Effector memory CD8-positive, alpha-beta T cell (primary cell): Measurements from ENCODE around the gene ZNF423.

ENCODE experiments used
- ATAC-seq: fragments of 150-1000 bp; cut with Tn5 transposase; replicated peaks from 2 replicates; pipeline ENCODE4 v1.10.0; 2021; ENCODE audit warnings: mild to moderate bottlenecking, moderate library complexity
- DNase-seq, 3 experiments: peaks; one replicate each; pipeline ENCODE4 v3.0.0; 2021
- H3K27ac Mint-ChIP-seq, 2 donors: one replicate each; pipeline ENCODE4 v1.8.0; 2022; ENCODE audit warnings: mild to moderate bottlenecking in 2 of 2, mixed read lengths in 2 of 2, moderate library complexity in 2 of 2
- H3K27me3 Mint-ChIP-seq, 2 donors: one replicate each; pipeline ENCODE4 v1.8.0; 2022; ENCODE audit warnings: mixed read lengths in 2 of 2
- H3K36me3 Mint-ChIP-seq: one replicate; pipeline ENCODE4 v1.8.0; 2022; ENCODE audit warnings: mild to moderate bottlenecking, moderate library complexity, mixed read lengths; ENCODE audit not compliant: insufficient read depth
- H3K4me1 Mint-ChIP-seq, 2 donors: one replicate each; pipeline ENCODE4 v1.8.0; 2022; ENCODE audit warnings: low read depth in 2 of 2, mixed read lengths in 2 of 2
- H3K4me3 Mint-ChIP-seq, 2 donors: one replicate each; pipeline ENCODE4 v1.8.0; 2022; ENCODE audit warnings: mild to moderate bottlenecking in 2 of 2, mixed read lengths in 2 of 2, moderate library complexity in 2 of 2
- H3K9me3 Mint-ChIP-seq, 2 donors: one replicate each; pipeline ENCODE4 v1.8.0; 2022; ENCODE audit warnings: mixed read lengths in 2 of 2

The ZNF423 gene

GRCh38 chr16:49836218-49836617, 19.7 kb downstream of the ZNF423 start:
- no peak for DNase-seq
- H3K27ac Mint-ChIP-seq = no peak overlapping the region
- no peaks in the 10 kb centered on the region for H3K36me3 Mint-ChIP-seq
- H3K9me3 Mint-ChIP-seq = no peaks in the 10 kb centered on the region
- no peak overlapping the region for H3K4me3 Mint-ChIP-seq
- peaks cover 31 to 61% of the 10 kb centered on the region in 2 donors for H3K27me3 Mint-ChIP-seq
- ATAC-seq = no peak
- H3K4me1 Mint-ChIP-seq = no peaks in the 10 kb centered on the region

- Mint-ChIP-seq H3K36me3 (no peaks in the 10 kb centered on the region), H3K4me3 (no peak overlapping the region), H3K27me3 (peaks cover 28 to 61% of the 10 kb centered on the region in 2 donors), H3K4me1 (no peaks in the 10 kb centered on the region), H3K27ac (no peak overlapping the region), H3K9me3 (no peaks in the 10 kb centered on the region)
- DNase-seq = no peak
- ATAC-seq = no peak
These were observed 20.6 kb downstream of the ZNF423 start for GRCh38 chr16:49835161-49835777.

GRCh38 chr16:49834531-49835151, 21.3 kb downstream of the ZNF423 start:
- DNase-seq = no peak
- Mint-ChIP-seq H3K4me3 (no peak overlapping the region), H3K27ac (no peak overlapping the region), H3K4me1 (no peaks in the 10 kb centered on the region), H3K27me3 (peaks cover 30 to 61% of the 10 kb centered on the region in 2 donors), H3K9me3 (no peaks in the 10 kb centered on the region), H3K36me3 (no peaks in the 10 kb centered on the region)
- ATAC-seq = no peak

GRCh38 chr16:49833796-49834530, 21.9 kb downstream of the ZNF423 start:
- Mint-ChIP-seq H3K36me3 (no peaks in the 10 kb centered on the region), H3K4me1 (no peaks in the 10 kb centered on the region), H3K27me3 (peaks cover 29 to 63% of the 10 kb centered on the region in 2 donors), H3K4me3 (no peak overlapping the region), H3K27ac (no peak overlapping the region), H3K9me3 (no peaks in the 10 kb centered on the region)
- ATAC-seq (no peak), DNase-seq (no peak)

- no peak for ATAC-seq
- peaks cover 35 to 70% of the 10 kb centered on the region in 2 donors for H3K27me3 Mint-ChIP-seq
- H3K36me3 Mint-ChIP-seq = no peaks in the 10 kb centered on the region
- no peak for DNase-seq
- H3K27ac Mint-ChIP-seq = no peak overlapping the region
- no peaks in the 10 kb centered on the region for H3K4me1 Mint-ChIP-seq
- H3K4me3 Mint-ChIP-seq = no peak overlapping the region
- H3K9me3 Mint-ChIP-seq = no peaks in the 10 kb centered on the region
These were observed 22.8 kb downstream of the ZNF423 start for GRCh38 chr16:49833085-49833484.

GRCh38 chr16:49832177-49832576, 23.7 kb downstream of the ZNF423 start:
- Mint-ChIP-seq H3K9me3 (no peaks in the 10 kb centered on the region), H3K4me3 (no peak overlapping the region), H3K27me3 (peaks cover 33 to 70% of the 10 kb centered on the region in 2 donors), H3K36me3 (no peaks in the 10 kb centered on the region), H3K27ac (no peak overlapping the region), H3K4me1 (no peaks in the 10 kb centered on the region)
- DNase-seq = no peak
- ATAC-seq = no peak

- Mint-ChIP-seq H3K4me1 (no peaks in the 10 kb centered on the region), H3K27me3 (peaks cover 32 to 67% of the 10 kb centered on the region in 2 donors), H3K36me3 (no peaks in the 10 kb centered on the region), H3K27ac (no peak overlapping the region), H3K4me3 (no peak overlapping the region), H3K9me3 (no peaks in the 10 kb centered on the region)
- DNase-seq (no peak), ATAC-seq (no peak)
These were observed 25.0 kb downstream of the ZNF423 start for GRCh38 chr16:49830873-49831272.

GRCh38 chr16:49828533-49829267, 27.2 kb downstream of the ZNF423 start:
- Mint-ChIP-seq H3K36me3 (no peaks in the 10 kb centered on the region), H3K27me3 (peaks cover 38 to 65% of the 10 kb centered on the region in 2 donors), H3K9me3 (no peaks in the 10 kb centered on the region), H3K27ac (no peak overlapping the region), H3K4me3 (no peak overlapping the region), H3K4me1 (no peaks in the 10 kb centered on the region)
- DNase-seq = no peak
- no peak for ATAC-seq

GRCh38 chr16:49827805-49828438, 28.0 kb downstream of the ZNF423 start:
- Mint-ChIP-seq H3K27ac (no peak overlapping the region), H3K4me1 (no peaks in the 10 kb centered on the region), H3K4me3 (no peak overlapping the region), H3K9me3 (no peaks in the 10 kb centered on the region), H3K27me3 (peaks cover 38 to 68% of the 10 kb centered on the region in 2 donors), H3K36me3 (no peaks in the 10 kb centered on the region)
- DNase-seq = no peak
- no peak for ATAC-seq

GRCh38 chr16:49826515-49826914, 29.4 kb downstream of the ZNF423 start:
- H3K9me3 Mint-ChIP-seq = no peaks in the 10 kb centered on the region
- no peaks in the 10 kb centered on the region for H3K4me1 Mint-ChIP-seq
- no peak overlapping the region for H3K27ac Mint-ChIP-seq
- H3K4me3 Mint-ChIP-seq = no peak overlapping the region
- DNase-seq (no peak), ATAC-seq (no peak)
- H3K27me3 Mint-ChIP-seq = peaks cover 38 to 81% of the 10 kb centered on the region in 2 donors
- H3K36me3 Mint-ChIP-seq = no peaks in the 10 kb centered on the region

GRCh38 chr16:49825041-49825440, 30.9 kb downstream of the ZNF423 start:
- H3K36me3 Mint-ChIP-seq = no peaks in the 10 kb centered on the region
- no peak for DNase-seq
- no peak overlapping the region for H3K4me3 Mint-ChIP-seq
- H3K4me1 Mint-ChIP-seq = no peaks in the 10 kb centered on the region
- no peaks in the 10 kb centered on the region for H3K9me3 Mint-ChIP-seq
- ATAC-seq = no peak
- peaks cover 28 to 69% of the 10 kb centered on the region in 2 donors for H3K27me3 Mint-ChIP-seq
- H3K27ac Mint-ChIP-seq = no peak overlapping the region

GRCh38 chr16:49824593-49824992, 31.3 kb downstream of the ZNF423 start:
- DNase-seq = no peak
- no peaks in the 10 kb centered on the region for H3K9me3 Mint-ChIP-seq
- H3K4me1 Mint-ChIP-seq = no peaks in the 10 kb centered on the region
- H3K36me3 Mint-ChIP-seq = no peaks in the 10 kb centered on the region
- H3K4me3 Mint-ChIP-seq = no peak overlapping the region
- no peak for ATAC-seq
- H3K27ac Mint-ChIP-seq = no peak overlapping the region
- H3K27me3 Mint-ChIP-seq = peaks cover 24 to 69% of the 10 kb centered on the region in 2 donors
